Stimulated activated naive B cell treated with anti-CD40 and anti-IgM and Interleukin-4, amounts not matched to agents 10 μg/mL and 1 μg/mL and 100 μg/mL, for 72 hours (primary cell): ENCODE results near the gene DGCR6.
"Not testable (repeated sequence)": the region's sequence is repeated elsewhere in the genome, so short reads cannot be mapped to it uniquely, and the experiment has no call there.

ENCODE experiments used
- ATAC-seq, 2 donors: fragments of 150-1000 bp; cut with Tn5 transposase; replicated peaks; 2 replicates each; pipeline ENCODE4 v1.10.0; 2021; ENCODE audit warnings: moderate library complexity in 1 of 2
- DNase-seq: peaks from one replicate; pipeline ENCODE4 v3.0.0; 2021
- H3K27ac Mint-ChIP-seq: one replicate; pipeline ENCODE4 v1.8.0; 2022; ENCODE audit warnings: mild to moderate bottlenecking, mixed read lengths
- H3K27me3 Mint-ChIP-seq, 2 donors: one replicate each; pipeline ENCODE4 v1.8.0; 2022; ENCODE audit warnings: mixed read lengths in 2 of 2
- H3K36me3 Mint-ChIP-seq, 2 donors: one replicate each; pipeline ENCODE4 v1.8.0; 2022; ENCODE audit warnings: mixed read lengths in 2 of 2, mild to moderate bottlenecking in 1 of 2
- H3K4me1 Mint-ChIP-seq, 2 donors: one replicate each; pipeline ENCODE4 v1.8.0; 2022; ENCODE audit warnings: mixed read lengths in 2 of 2, mild to moderate bottlenecking in 1 of 2
- H3K4me3 Mint-ChIP-seq, 2 donors: one replicate each; pipeline ENCODE4 v1.8.0; 2022; ENCODE audit warnings: mild to moderate bottlenecking in 2 of 2, mixed read lengths in 2 of 2, moderate library complexity in 1 of 2
- H3K9me3 Mint-ChIP-seq, 2 donors: one replicate each; pipeline ENCODE4 v1.8.0; 2022; ENCODE audit warnings: mixed read lengths in 2 of 2, mild to moderate bottlenecking in 1 of 2

The DGCR6 gene

GRCh38 chr22:18961201-18961600 is 55.1 kb downstream of the DGCR6 start:
- not testable (repeated sequence) for H3K9me3 Mint-ChIP-seq, ATAC-seq, H3K36me3 Mint-ChIP-seq, H3K4me1 Mint-ChIP-seq, H3K27ac Mint-ChIP-seq, H3K4me3 Mint-ChIP-seq, DNase-seq
- peaks cover 0 to 10% of the 10 kb centered on the region in 2 donors for H3K27me3 Mint-ChIP-seq
